Measurements from ENCODE around the gene KRT83.

DNA sequence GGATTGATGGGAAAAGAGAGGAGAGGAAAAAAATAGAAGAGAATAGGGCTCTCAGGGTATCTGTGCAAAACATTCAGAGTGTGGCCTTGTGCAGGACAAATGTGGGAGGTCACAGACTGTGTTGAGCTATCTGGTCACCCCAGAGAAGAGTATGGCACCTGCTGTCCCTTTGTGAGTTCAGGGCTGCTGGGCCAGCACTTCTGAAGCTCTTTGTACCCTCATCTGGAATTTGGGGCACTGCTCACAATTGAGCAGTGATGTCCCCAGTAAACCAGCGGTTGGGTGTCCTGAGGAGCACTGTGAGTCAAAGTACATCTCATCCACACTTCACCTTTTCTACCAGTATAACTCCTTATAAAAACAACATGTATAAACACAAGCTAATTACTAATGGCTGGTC is 27.3 kb downstream of the KRT83 start:
- TF ChIP-seq, protein P1, sequence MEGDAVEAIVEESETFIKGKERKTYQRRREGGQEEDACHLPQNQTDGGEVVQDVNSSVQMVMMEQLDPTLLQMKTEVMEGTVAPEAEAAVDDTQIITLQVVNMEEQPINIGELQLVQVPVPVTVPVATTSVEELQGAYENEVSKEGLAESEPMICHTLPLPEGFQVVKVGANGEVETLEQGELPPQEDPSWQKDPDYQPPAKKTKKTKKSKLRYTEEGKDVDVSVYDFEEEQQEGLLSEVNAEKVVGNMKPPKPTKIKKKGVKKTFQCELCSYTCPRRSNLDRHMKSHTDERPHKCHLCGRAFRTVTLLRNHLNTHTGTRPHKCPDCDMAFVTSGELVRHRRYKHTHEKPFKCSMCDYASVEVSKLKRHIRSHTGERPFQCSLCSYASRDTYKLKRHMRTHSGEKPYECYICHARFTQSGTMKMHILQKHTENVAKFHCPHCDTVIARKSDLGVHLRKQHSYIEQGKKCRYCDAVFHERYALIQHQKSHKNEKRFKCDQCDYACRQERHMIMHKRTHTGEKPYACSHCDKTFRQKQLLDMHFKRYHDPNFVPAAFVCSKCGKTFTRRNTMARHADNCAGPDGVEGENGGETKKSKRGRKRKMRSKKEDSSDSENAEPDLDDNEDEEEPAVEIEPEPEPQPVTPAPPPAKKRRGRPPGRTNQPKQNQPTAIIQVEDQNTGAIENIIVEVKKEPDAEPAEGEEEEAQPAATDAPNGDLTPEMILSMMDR (IDR thresholded peaks at IDR 0.05): no peak
- TF ChIP-seq RXRA (IDR thresholded peaks at IDR 0.05; ENCODE audit: borderline replicate concordance, low read depth) (no peak), POLR2AphosphoS5 (IDR thresholded peaks at IDR 0.05; ENCODE audit: low read depth, low read length) (no peak), TAF1 (IDR thresholded peaks at IDR 0.05; ENCODE audit: borderline replicate concordance, low read depth, low read length) (no peak), REST (IDR thresholded peaks at IDR 0.05; ENCODE audit: low read depth, low read length) (no peak), EP300 (IDR thresholded peaks at IDR 0.05; ENCODE audit: borderline replicate concordance in 1 of 2, low read depth in 1 of 2, low read length in 1 of 2) (no peak)
- TF ChIP-seq, protein P2, sequence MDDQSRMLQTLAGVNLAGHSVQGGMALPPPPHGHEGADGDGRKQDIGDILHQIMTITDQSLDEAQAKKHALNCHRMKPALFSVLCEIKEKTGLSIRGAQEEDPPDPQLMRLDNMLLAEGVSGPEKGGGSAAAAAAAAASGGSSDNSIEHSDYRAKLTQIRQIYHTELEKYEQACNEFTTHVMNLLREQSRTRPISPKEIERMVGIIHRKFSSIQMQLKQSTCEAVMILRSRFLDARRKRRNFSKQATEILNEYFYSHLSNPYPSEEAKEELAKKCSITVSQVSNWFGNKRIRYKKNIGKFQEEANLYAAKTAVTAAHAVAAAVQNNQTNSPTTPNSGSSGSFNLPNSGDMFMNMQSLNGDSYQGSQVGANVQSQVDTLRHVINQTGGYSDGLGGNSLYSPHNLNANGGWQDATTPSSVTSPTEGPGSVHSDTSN (IDR thresholded peaks at IDR 0.05): no peak

Data from SK-N-SH (cell line).